HG02885 (cell line): ENCODE measurements around the gene NCR2.

Experiments
- ATAC-seq: cut with Tn5 transposase; IDR thresholded peaks from one replicate; pipeline ENCODE4 v1.9.1; 2021; ENCODE audit warnings: mild to moderate bottlenecking; ENCODE audit not compliant: unreplicated experiment, poor library complexity

NCR2 gene

GRCh38 chr6:41386594-41386993, 51.2 kb downstream of the NCR2 start:
- no peak for ATAC-seq

- no peak for ATAC-seq
These were observed 56.8 kb downstream of the NCR2 start for GRCh38 chr6:41392246-41392645.

- no peak for ATAC-seq
These were observed 60.9 kb downstream of the NCR2 start for GRCh38 chr6:41396335-41396734.

GRCh38 chr6:41399424-41399823, 64.0 kb downstream of the NCR2 start:
- no peak for ATAC-seq
